Gastroesophageal sphincter (tissue), 3 donors: ENCODE data around the gene NFIX.

Source experiments
- EP300 ChIP-seq: sonication (generic); formaldehyde crosslinking; IDR thresholded peaks from one replicate; pipeline ENCODE4 v1.6.1; 2017; ENCODE audit warnings: antibody characterized with exemption, mild to moderate bottlenecking
- POLR2A ChIP-seq, 2 donors: fragments of 450-650 bp; IDR thresholded peaks; one replicate each; pipeline ENCODE4 v1.6.1; 2017; ENCODE audit warnings: antibody characterized with exemption in 2 of 2, mild to moderate bottlenecking in 2 of 2, moderate library complexity in 1 of 2
- POLR2AphosphoS5 ChIP-seq: sonication (generic); formaldehyde crosslinking; IDR thresholded peaks from one replicate; pipeline ENCODE4 v1.6.1; 2017; ENCODE audit warnings: antibody characterized with exemption
- TF ChIP-seq, protein P1 (sequence below), 4 experiments: fragments of 200-600 bp in 2 of 4; fragments of 450-650 bp in 2 of 4; sonication (generic) in 1 of 4; IDR thresholded peaks; one replicate each; pipeline ENCODE4 v1.5.1; 2017 to 2019; ENCODE audit warnings: antibody characterized with exemption in 4 of 4, mild to moderate bottlenecking in 2 of 4, moderate library complexity in 2 of 4

DNA sequence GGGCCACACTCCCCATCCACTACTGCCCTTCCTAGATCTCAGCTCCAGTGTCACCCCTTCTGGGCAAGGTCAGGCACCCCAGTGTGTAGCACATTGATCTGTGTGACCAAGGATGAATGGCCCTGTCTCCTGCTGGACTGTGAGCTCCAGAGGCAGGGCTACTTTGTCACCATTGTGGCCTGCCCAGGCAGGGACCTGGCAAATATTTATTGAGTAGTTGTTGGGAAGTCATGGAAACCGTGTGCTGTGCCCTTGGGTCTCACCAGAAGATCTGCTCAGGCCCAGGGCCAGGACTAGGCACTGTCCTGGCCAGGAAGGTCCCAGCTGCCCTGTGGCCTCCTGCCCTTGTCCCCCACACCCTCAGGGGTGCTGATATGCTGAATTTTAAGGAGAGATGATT, 133.3 kb downstream of the NFIX start:
- TF ChIP-seq, protein P1, sequence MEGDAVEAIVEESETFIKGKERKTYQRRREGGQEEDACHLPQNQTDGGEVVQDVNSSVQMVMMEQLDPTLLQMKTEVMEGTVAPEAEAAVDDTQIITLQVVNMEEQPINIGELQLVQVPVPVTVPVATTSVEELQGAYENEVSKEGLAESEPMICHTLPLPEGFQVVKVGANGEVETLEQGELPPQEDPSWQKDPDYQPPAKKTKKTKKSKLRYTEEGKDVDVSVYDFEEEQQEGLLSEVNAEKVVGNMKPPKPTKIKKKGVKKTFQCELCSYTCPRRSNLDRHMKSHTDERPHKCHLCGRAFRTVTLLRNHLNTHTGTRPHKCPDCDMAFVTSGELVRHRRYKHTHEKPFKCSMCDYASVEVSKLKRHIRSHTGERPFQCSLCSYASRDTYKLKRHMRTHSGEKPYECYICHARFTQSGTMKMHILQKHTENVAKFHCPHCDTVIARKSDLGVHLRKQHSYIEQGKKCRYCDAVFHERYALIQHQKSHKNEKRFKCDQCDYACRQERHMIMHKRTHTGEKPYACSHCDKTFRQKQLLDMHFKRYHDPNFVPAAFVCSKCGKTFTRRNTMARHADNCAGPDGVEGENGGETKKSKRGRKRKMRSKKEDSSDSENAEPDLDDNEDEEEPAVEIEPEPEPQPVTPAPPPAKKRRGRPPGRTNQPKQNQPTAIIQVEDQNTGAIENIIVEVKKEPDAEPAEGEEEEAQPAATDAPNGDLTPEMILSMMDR (IDR thresholded peaks at IDR 0.05) = no peak
- TF ChIP-seq POLR2A (IDR thresholded peaks at IDR 0.05) = no peak
- no peak for TF ChIP-seq POLR2AphosphoS5
- TF ChIP-seq EP300 = no peak
